GM12891 (cell line): Measurements from ENCODE around the gene LCP1.

ENCODE experiments used
- DNase-seq: peaks from one replicate; pipeline ENCODE4 v3.0.0; 2011; ENCODE audit warnings: low spot score; ENCODE audit not compliant: insufficient read length
- FAIRE-seq: peaks from 2 replicates; lab custom pipeline; 2011; peaks lifted over from hg19 to GRCh38; lab: Jason Lieb, UNC
- PAX5 ChIP-seq: IDR thresholded peaks from 2 replicates; pipeline ENCODE4 v1.6.1; 2011; ENCODE audit warnings: low read length, moderate library complexity, mild to moderate bottlenecking; ENCODE audit not compliant: insufficient read depth, severe bottlenecking
- POLR2A ChIP-seq: IDR thresholded peaks from 2 replicates; pipeline ENCODE4 v1.6.1; 2011; ENCODE audit warnings: low read depth, low read length, control low read depth
- POLR2AphosphoS5 ChIP-seq: IDR thresholded peaks from 2 replicates; pipeline ENCODE4 v1.6.1; 2011; ENCODE audit warnings: low read depth, low read length, control low read depth
- POU2F2 ChIP-seq: IDR thresholded peaks from 2 replicates; pipeline ENCODE4 v1.6.1; 2011; ENCODE audit warnings: low read depth, mild to moderate bottlenecking, control low read depth, low read length, moderate library complexity
- SPI1 ChIP-seq: IDR thresholded peaks from 2 replicates; pipeline ENCODE4 v1.6.1; 2011; ENCODE audit warnings: low read depth, low read length, control low read depth
- TAF1 ChIP-seq: IDR thresholded peaks from 2 replicates; pipeline ENCODE4 v1.6.1; 2011; ENCODE audit warnings: low read depth, low read length, control low read depth

Gene LCP1

GRCh38 chr13:46172531-46172991, 9.4 kb downstream of the LCP1 start:
- FAIRE-seq = peak; percentile 79
- TF ChIP-seq TAF1 = no peak
- no peak for TF ChIP-seq POU2F2
- TF ChIP-seq PAX5 = no peak
- no peak for TF ChIP-seq SPI1
- TF ChIP-seq POLR2AphosphoS5 = peak; percentile 43; the same call in 1 of the 2 replicates
- TF ChIP-seq POLR2A = no peak
- no peak for DNase-seq

GRCh38 chr13:46171739-46172138, 10.2 kb downstream of the LCP1 start:
- no peak for TF ChIP-seq POU2F2
- TF ChIP-seq POLR2AphosphoS5 = peak; percentile 18; the same call in 1 of the 2 replicates
- peak; percentile 72 for FAIRE-seq
- DNase-seq = no peak

- no peak for DNase-seq
- no peak for FAIRE-seq
These were observed 10.8 kb downstream of the LCP1 start for GRCh38 chr13:46171217-46171616.

GRCh38 chr13:46170687-46171086, 11.3 kb downstream of the LCP1 start:
- FAIRE-seq (no peak), DNase-seq (no peak)
- no peak for TF ChIP-seq SPI1
- no peak for TF ChIP-seq POU2F2
- no peak for TF ChIP-seq TAF1
- no peak for TF ChIP-seq POLR2A
- no peak for TF ChIP-seq POLR2AphosphoS5
- no peak for TF ChIP-seq PAX5

More at GRCh38 chr13:46171217-46171616, 10.8 kb downstream of the LCP1 start:
- TF ChIP-seq POLR2A (no peak), POLR2AphosphoS5 (no peak), PAX5 (no peak), POU2F2 (no peak), TAF1 (no peak), SPI1 (no peak)

GRCh38 chr13:46170268-46170667, 11.7 kb downstream of the LCP1 start:
- FAIRE-seq (peak; percentile 91), DNase-seq (no peak)
- TF ChIP-seq POLR2A (no peak), POLR2AphosphoS5 (peak; percentile 53)

- no peak for FAIRE-seq
- DNase-seq = no peak
- TF ChIP-seq POLR2AphosphoS5 = no peak
These were observed 12.2 kb downstream of the LCP1 start for GRCh38 chr13:46169758-46170157.

GRCh38 chr13:46168783-46169182, 13.2 kb downstream of the LCP1 start:
- no peak for TF ChIP-seq POLR2A
- FAIRE-seq = no peak
- no peak for DNase-seq

- DNase-seq (no peak), FAIRE-seq (peak; percentile 96)
- TF ChIP-seq POU2F2 (0 out of 2 replicates have a peak, but pooled peaks have one; percentile 40), PAX5 (no peak), SPI1 (no peak), POLR2A (peak; percentile 87), TAF1 (peak; percentile 49; the same call in 1 of the 2 replicates), POLR2AphosphoS5 (peak; percentile 83)
These were observed 13.6 kb downstream of the LCP1 start for GRCh38 chr13:46168341-46168740.

- TF ChIP-seq POU2F2 (no peak), POLR2AphosphoS5 (no peak; the same call in 1 of the 2 replicates), TAF1 (no peak), POLR2A (no peak; the same call in 1 of the 2 replicates)
- no peak for FAIRE-seq
- DNase-seq = no peak
These were observed 14.9 kb downstream of the LCP1 start for GRCh38 chr13:46166947-46167610.

- TF ChIP-seq TAF1 (no peak), POLR2A (no peak), POLR2AphosphoS5 (no peak; the same call in 1 of the 2 replicates), SPI1 (no peak), POU2F2 (no peak), PAX5 (no peak)
- FAIRE-seq (no peak), DNase-seq (no peak)
These were observed 15.8 kb downstream of the LCP1 start for GRCh38 chr13:46166224-46166584.

- TF ChIP-seq POU2F2 (0 out of 2 replicates have a peak, but pooled peaks have one; percentile 21), PAX5 (peak; percentile 28), POLR2AphosphoS5 (peak; percentile 26; the same call in 1 of the 2 replicates), TAF1 (no peak)
- DNase-seq = no peak
These were observed 16.3 kb downstream of the LCP1 start for GRCh38 chr13:46165485-46166223.

More at GRCh38 chr13:46165485-46166223, 16.3 kb downstream of the LCP1 start:
- FAIRE-seq = peak; percentile 85
